SH-SY5Y (cell line): Measurements from ENCODE around the gene CDS2.

Experiments
- GATA2 ChIP-seq: IDR thresholded peaks from 2 replicates; pipeline ENCODE4 v1.6.1; 2011; ENCODE audit warnings: mild to moderate bottlenecking, low read depth, low read length
- GATA3 ChIP-seq: IDR thresholded peaks from 2 replicates; pipeline ENCODE4 v1.6.1; 2011; ENCODE audit warnings: low read depth, mild to moderate bottlenecking, low read length, moderate library complexity

DNA sequence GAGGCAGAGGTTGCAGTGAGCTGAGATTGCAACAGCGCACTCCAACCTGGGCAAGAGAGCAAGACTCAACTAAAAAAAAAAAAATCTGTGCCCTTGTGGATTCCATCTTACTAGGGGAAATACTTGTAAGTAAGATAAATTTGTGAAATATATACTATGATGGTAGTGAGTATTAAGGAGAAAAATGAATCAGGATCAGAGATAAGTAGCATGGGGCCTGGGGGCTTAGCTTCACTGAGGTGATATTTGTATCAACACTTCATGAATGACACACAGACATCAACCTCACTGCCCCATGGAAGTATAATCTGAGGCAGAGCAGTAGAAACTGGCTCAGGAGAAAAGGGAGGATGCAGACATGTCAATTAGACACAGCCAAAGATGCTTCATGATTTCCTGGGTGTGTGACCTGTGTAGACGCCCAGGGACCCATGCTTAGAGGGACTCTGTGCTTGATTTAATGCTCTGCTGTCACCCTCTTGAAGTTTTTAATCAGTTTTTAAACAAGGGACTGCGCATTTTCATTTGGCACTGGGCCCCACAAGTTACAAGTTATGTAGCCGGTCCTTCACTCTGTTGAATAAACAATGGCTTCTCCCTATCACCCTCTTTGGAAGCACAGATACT, 48.9 kb upstream of the CDS2 start:
- TF ChIP-seq GATA2 (no peak), GATA3 (no peak)
